Measurements from ENCODE around the gene LSP1.

- TF ChIP-seq RAD21 (CRISPR knock-in tag; IDR thresholded peaks at IDR 0.05) (no peak), ZNF83 (CRISPR knock-in tag; IDR thresholded peaks at IDR 0.05; ENCODE audit: borderline replicate concordance) (no peak), U2AF2 (IDR thresholded peaks at IDR 0.05; ENCODE audit: low read depth, low read length) (no peak), BCL6 (CRISPR knock-in tag; IDR thresholded peaks at IDR 0.05) (no peak), TAF1 (CRISPR knock-in tag; IDR thresholded peaks at IDR 0.05) (no peak), GTF2F1 (IDR thresholded peaks at IDR 0.05; ENCODE audit: low read length) (no peak), ZNF121 (CRISPR knock-in tag; IDR thresholded peaks at IDR 0.05) (no peak)
- TF ChIP-seq, protein P1, sequence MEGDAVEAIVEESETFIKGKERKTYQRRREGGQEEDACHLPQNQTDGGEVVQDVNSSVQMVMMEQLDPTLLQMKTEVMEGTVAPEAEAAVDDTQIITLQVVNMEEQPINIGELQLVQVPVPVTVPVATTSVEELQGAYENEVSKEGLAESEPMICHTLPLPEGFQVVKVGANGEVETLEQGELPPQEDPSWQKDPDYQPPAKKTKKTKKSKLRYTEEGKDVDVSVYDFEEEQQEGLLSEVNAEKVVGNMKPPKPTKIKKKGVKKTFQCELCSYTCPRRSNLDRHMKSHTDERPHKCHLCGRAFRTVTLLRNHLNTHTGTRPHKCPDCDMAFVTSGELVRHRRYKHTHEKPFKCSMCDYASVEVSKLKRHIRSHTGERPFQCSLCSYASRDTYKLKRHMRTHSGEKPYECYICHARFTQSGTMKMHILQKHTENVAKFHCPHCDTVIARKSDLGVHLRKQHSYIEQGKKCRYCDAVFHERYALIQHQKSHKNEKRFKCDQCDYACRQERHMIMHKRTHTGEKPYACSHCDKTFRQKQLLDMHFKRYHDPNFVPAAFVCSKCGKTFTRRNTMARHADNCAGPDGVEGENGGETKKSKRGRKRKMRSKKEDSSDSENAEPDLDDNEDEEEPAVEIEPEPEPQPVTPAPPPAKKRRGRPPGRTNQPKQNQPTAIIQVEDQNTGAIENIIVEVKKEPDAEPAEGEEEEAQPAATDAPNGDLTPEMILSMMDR (CRISPR knock-in tag; IDR thresholded peaks at IDR 0.05): no peak
Measured at GRCh38 chr11:1877211-1878136, 24.6 kb downstream of the LSP1 start.

Data from HepG2 (cell line).